B cell (primary cell): ENCODE results near the gene BMPER. TPM values are rescaled to one million over a fixed set of nuclear protein-coding genes. Genes with fewer than 3 reads are reported as not detected.

Source experiments
- ATAC-seq: fragments of 200-7000 bp; cut with Tn5 transposase; one replicate; pipeline ENCODE4 v1.10.0; 2021; ENCODE audit warnings: low read depth, mild to moderate bottlenecking, moderate number of reproducible peaks, moderate library complexity
- CTCF ChIA-PET: fragments of 350-600 bp; sonication (Branson Sonifier 250); formaldehyde crosslinking; loops from one replicate; lab custom pipeline; 2021; ENCODE audit warnings: antibody characterized with exemption, inconsistent platforms; lab: Charles Lee
- POLR2A ChIA-PET: fragments of 350-600 bp; sonication (Branson Sonifier 250); formaldehyde crosslinking; loops from one replicate; lab custom pipeline; 2021; ENCODE audit warnings: antibody characterized with exemption; lab: Charles Lee
- DNase-seq: peaks from one replicate; pipeline ENCODE4 v3.0.0; 2013
- H2AFZ ChIP-seq: 2 replicates; pipeline ENCODE4 v1.6.1; 2012; ENCODE audit warnings: mild to moderate bottlenecking, low read depth, low read length; ENCODE audit not compliant: insufficient read depth, poor library complexity, severe bottlenecking
- H3K27ac ChIP-seq, 2 donors: 1 replicate in 1 of 2; 2 replicates in 1 of 2; pipeline ENCODE4 v1.5.1; 2012 to 2013; ENCODE audit warnings: low read length in 2 of 2, mild to moderate bottlenecking in 2 of 2, moderate library complexity in 1 of 2
- H3K27me3 ChIP-seq, 4 experiments: fragments of 200-600 bp in 1 of 4; sonication (generic) in 1 of 4; replicated peaks in 1 of 4; 1 replicate in 2 of 4; 2 replicates in 2 of 4; pipeline versions ENCODE4 v1.6.1 to v1.7.0; 2013 to 2016; ENCODE audit warnings: low read length in 3 of 4, mild to moderate bottlenecking in 2 of 4, mixed read lengths in 1 of 4, moderate library complexity in 1 of 4; ENCODE audit not compliant: insufficient read depth in 4 of 4, control insufficient read depth in 3 of 4; ENCODE audit errors: control extremely low read depth in 1 of 4
- H3K36me3 ChIP-seq, 2 experiments: replicated peaks in 1 of 2; 1 replicate in 1 of 2; 2 replicates in 1 of 2; pipeline versions ENCODE4 v1.6.1 to v1.7.1; 2013; ENCODE audit warnings: low read length in 1 of 2; ENCODE audit not compliant: insufficient read depth in 2 of 2, control insufficient read depth in 1 of 2; ENCODE audit errors: control extremely low read depth in 1 of 2, extremely low read depth in 1 of 2
- H3K4me1 ChIP-seq, 2 donors: fragments of 200-600 bp in 1 of 2; sonication (generic) in 1 of 2; 1 replicate in 1 of 2; 2 replicates in 1 of 2; pipeline versions ENCODE4 v1.5.1 to v1.6.1; 2013 to 2017; ENCODE audit warnings: low read length in 2 of 2; ENCODE audit not compliant: control insufficient read depth in 2 of 2, insufficient read depth in 2 of 2
- H3K4me2 ChIP-seq: replicated peaks from 2 replicates; pipeline ENCODE3; 2012; ENCODE audit warnings: mild to moderate bottlenecking, low read depth, low read length; ENCODE audit not compliant: poor library complexity, severe bottlenecking
- H3K4me3 ChIP-seq, 5 experiments: fragments of 200-600 bp in 1 of 5; sonication (generic) in 1 of 5; 1 replicate in 3 of 5; 2 replicates in 2 of 5; pipeline versions ENCODE4 v1.5.1 to v1.7.0; 2011 to 2016; ENCODE audit warnings: low read length in 4 of 5, mild to moderate bottlenecking in 4 of 5, low read depth in 2 of 5, control low read depth in 1 of 5, moderate library complexity in 1 of 5; ENCODE audit not compliant: insufficient read depth in 1 of 5; ENCODE audit errors: control extremely low read depth in 1 of 5, extremely low read depth in 1 of 5
- H3K79me2 ChIP-seq: fragments of 200-600 bp; sonication (generic); one replicate; pipeline ENCODE4 v1.6.0; 2016; ENCODE audit warnings: low read length; ENCODE audit not compliant: control insufficient read depth, insufficient read depth
- H3K9ac ChIP-seq: fragments of 200-600 bp; sonication (generic); 2 replicates; pipeline ENCODE4 v1.6.1; 2017; ENCODE audit warnings: mild to moderate bottlenecking, low read length, moderate library complexity
- H3K9me3 ChIP-seq, 3 donors: one replicate each; pipeline versions ENCODE4 v1.6.1 to v1.7.1; 2013; ENCODE audit warnings: low read length in 2 of 3; ENCODE audit not compliant: control insufficient read depth in 2 of 3, insufficient read depth in 1 of 3; ENCODE audit errors: control extremely low read depth in 1 of 3
- H4K20me1 ChIP-seq: 2 replicates; pipeline ENCODE4 v1.6.0; 2012; ENCODE audit warnings: mild to moderate bottlenecking, low read length; ENCODE audit not compliant: insufficient read depth, control insufficient read depth, poor library complexity, severe bottlenecking
- H3K27ac Mint-ChIP-seq: one replicate; pipeline ENCODE4 v1.8.0; 2021; ENCODE audit warnings: mixed read lengths
- H3K27me3 Mint-ChIP-seq: one replicate; pipeline ENCODE4 v1.8.0; 2021; ENCODE audit warnings: mixed read lengths
- H3K4me1 Mint-ChIP-seq: one replicate; pipeline ENCODE4 v1.8.0; 2021; ENCODE audit warnings: mixed read lengths
- H3K4me3 Mint-ChIP-seq: one replicate; pipeline ENCODE4 v1.8.0; 2021; ENCODE audit warnings: mixed read lengths
- H3K9me3 Mint-ChIP-seq: one replicate; pipeline ENCODE4 v1.8.0; 2022; ENCODE audit warnings: mixed read lengths; ENCODE audit not compliant: insufficient read depth
- EZH2 ChIP-seq: IDR thresholded peaks from 2 replicates; pipeline ENCODE4 v1.6.1; 2012; ENCODE audit warnings: borderline replicate concordance, low read depth, mild to moderate bottlenecking, moderate library complexity, low read length; ENCODE audit not compliant: insufficient read depth, poor library complexity, severe bottlenecking
- WGBS: methylation state at CpG from one replicate; pipeline ENCODE4 v1.1.5; 2013; ENCODE audit warnings: missing lambda C conversion rate; ENCODE audit not compliant: insufficient coverage; 5-methylcytosine and 5-hydroxymethylcytosine counted together
- intact Hi-C: fragments of 100-400 bp; cut with micrococcal nuclease; formaldehyde crosslinking; loops from one replicate; pipeline ENCODE4 v1.10.0; 2022
- polyA plus RNA-seq: library from polyadenylated mRNA; depleted of rRNA; stranded (reverse); fragments of >200 nt; gene quantifications from 2 replicates; pipeline ENCODE4 v1.2.3, GENCODE V29; 2012
- total RNA-seq, 2 donors: library from RNA; stranded (reverse); fragments of 120-200 nt in 1 of 2; gene quantifications; 1 replicate in 1 of 2; 2 replicates in 1 of 2; pipeline versions ENCODE4 v1.2.3 to v1.2.4, GENCODE V29; 2013 to 2022
- TF ChIP-seq, protein P1 (sequence below): fragments of 200-600 bp; IDR thresholded peaks from one replicate; pipeline ENCODE4 v1.8.0; 2022; ENCODE audit warnings: antibody characterized with exemption, mild to moderate bottlenecking

The BMPER gene
- total and polyA plus RNA-seq, 2 donors (not counting 1 experiment from before 2014, with no cell fraction given) = not detected

DNA sequence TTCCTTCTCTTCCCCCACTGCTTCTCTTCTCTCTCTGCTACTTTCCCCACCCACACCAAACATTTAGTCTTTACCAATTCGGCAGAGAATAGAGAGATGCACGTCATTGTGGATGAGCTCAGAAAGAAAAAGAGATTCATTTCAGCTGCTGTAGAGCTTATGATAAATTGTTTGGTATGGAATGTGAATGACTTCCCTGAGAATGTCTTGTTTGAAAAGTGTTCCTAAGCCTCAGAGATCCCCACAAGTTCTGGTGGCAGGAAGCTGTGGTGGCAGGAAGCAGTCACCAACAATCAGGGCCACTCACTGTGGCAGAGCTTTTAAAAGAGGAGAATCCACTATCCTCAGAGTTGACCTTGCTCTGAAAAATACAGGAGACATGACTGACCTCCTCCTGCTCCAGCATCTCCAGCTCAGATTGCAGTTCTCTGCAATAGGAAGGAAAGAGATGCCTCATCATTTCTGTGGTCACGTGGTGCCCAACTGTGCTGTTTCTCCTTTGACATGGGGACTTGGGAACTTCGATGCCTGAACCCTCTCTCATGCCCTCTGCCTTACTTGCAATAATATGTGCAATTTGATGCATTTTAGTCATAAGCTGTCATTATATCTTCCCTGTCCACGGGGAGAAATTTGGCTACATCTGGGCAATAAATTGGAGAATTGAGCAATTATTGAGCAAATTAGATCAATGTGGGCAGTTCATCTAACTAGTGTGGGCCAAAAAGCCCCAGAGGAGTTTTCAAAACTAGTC lies 76.5 kb downstream of the BMPER start:
- ATAC-seq = no peak
- WGBS = 33% methylated on average over 2 of the region's 5 CpGs
- DNase-seq = no peak
- TF ChIP-seq, protein P1, sequence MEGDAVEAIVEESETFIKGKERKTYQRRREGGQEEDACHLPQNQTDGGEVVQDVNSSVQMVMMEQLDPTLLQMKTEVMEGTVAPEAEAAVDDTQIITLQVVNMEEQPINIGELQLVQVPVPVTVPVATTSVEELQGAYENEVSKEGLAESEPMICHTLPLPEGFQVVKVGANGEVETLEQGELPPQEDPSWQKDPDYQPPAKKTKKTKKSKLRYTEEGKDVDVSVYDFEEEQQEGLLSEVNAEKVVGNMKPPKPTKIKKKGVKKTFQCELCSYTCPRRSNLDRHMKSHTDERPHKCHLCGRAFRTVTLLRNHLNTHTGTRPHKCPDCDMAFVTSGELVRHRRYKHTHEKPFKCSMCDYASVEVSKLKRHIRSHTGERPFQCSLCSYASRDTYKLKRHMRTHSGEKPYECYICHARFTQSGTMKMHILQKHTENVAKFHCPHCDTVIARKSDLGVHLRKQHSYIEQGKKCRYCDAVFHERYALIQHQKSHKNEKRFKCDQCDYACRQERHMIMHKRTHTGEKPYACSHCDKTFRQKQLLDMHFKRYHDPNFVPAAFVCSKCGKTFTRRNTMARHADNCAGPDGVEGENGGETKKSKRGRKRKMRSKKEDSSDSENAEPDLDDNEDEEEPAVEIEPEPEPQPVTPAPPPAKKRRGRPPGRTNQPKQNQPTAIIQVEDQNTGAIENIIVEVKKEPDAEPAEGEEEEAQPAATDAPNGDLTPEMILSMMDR = no peak
- no peak for TF ChIP-seq EZH2
- H3K27ac Mint-ChIP-seq = no peak overlapping the region
- H3K9me3 ChIP-seq = no peaks in the 10 kb centered on the region
- H3K9ac ChIP-seq = no peak overlapping the region
- H4K20me1 ChIP-seq = no peaks in the 10 kb centered on the region
- no peaks in the 10 kb centered on the region for H3K27me3 ChIP-seq
- no peaks in the 10 kb centered on the region for H3K4me1 ChIP-seq
- no peak overlapping the region for H3K27ac ChIP-seq
- H3K4me3 ChIP-seq = no peak overlapping the region
- intact Hi-C loops = no loop called here
- CTCF ChIA-PET = interaction anchor here (0.7 kb wide), 1 partner anchor 221 kb away, joined by 5 read pairs; no protein-coding TSS in a partner anchor
- no peaks in the 10 kb centered on the region for H3K9me3 Mint-ChIP-seq
- no peaks in the 10 kb centered on the region for H3K36me3 ChIP-seq
- POLR2A ChIA-PET = no interaction called here
- no peak overlapping the region for H2AFZ ChIP-seq
- H3K27me3 Mint-ChIP-seq = no peaks in the 10 kb centered on the region
- H3K79me2 ChIP-seq = no peaks in the 10 kb centered on the region
- H3K4me2 ChIP-seq = no peak overlapping the region
- H3K4me1 Mint-ChIP-seq = no peaks in the 10 kb centered on the region
- H3K4me3 Mint-ChIP-seq = no peak overlapping the region

DNA sequence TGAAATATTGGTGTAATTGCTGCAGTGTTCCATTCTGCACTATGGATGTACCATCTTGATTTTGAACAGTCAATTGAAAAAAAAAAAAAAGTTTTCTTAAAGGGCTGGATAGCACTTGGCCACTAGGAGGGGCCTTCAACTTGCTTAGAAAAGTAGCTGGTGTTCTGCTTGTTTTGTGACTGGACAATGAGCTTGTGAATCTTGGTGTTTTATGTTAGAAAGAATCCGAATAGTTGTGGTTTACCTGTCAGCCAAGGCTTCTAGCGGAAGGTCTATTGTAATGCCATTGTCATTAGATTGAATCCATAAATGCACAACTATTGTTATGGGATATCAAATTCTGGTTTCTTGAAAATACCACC lies 77.1 kb downstream of the BMPER start:
- no peak overlapping the region for H3K4me2 ChIP-seq
- POLR2A ChIA-PET = no interaction called here
- no peaks in the 10 kb centered on the region for H3K9me3 ChIP-seq
- H4K20me1 ChIP-seq = no peaks in the 10 kb centered on the region
- no peak overlapping the region for H3K9ac ChIP-seq
- Mint-ChIP-seq H3K9me3 (no peaks in the 10 kb centered on the region), H3K27me3 (no peaks in the 10 kb centered on the region), H3K4me3 (no peak overlapping the region), H3K4me1 (no peaks in the 10 kb centered on the region), H3K27ac (no peak overlapping the region)
- H3K4me1 ChIP-seq = no peaks in the 10 kb centered on the region
- TF ChIP-seq, protein P1 = no peak
- TF ChIP-seq EZH2 = no peak
- no peak overlapping the region for H3K27ac ChIP-seq
- no peak overlapping the region for H2AFZ ChIP-seq
- CTCF ChIA-PET = interaction anchor here (0.7 kb wide), 1 partner anchor 221 kb away, joined by 5 read pairs; no protein-coding TSS in a partner anchor
- no CpG with 5 or more reads among the region's 2 CpGs for WGBS
- no peak for ATAC-seq
- H3K36me3 ChIP-seq = no peaks in the 10 kb centered on the region
- no peaks in the 10 kb centered on the region for H3K79me2 ChIP-seq
- no peak for DNase-seq
- no peak overlapping the region for H3K4me3 ChIP-seq
- H3K27me3 ChIP-seq = no peaks in the 10 kb centered on the region
- intact Hi-C loops = no loop called here
